Upper lobe of right lung (tissue), 1 donor: ENCODE data around the gene MAP4K1. TPM values are rescaled to one million over a fixed set of nuclear protein-coding genes. Genes with fewer than 3 reads are reported as not detected.

Experiments
- ATAC-seq: fragments of 200-7000 bp; cut with Tn5 transposase; one replicate; pipeline ENCODE4 v1.9.1; 2020; ENCODE audit warnings: mild to moderate bottlenecking, moderate library complexity
- DNase-seq: peaks from one replicate; pipeline ENCODE4 v3.0.0-alpha.2; 2020
- H3K27ac ChIP-seq: fragments of 200-600 bp; one replicate; pipeline ENCODE4 v1.8.0; 2022
- H3K27me3 ChIP-seq: fragments of 200-600 bp; one replicate; pipeline ENCODE4 v1.8.0; 2022; ENCODE audit warnings: mild to moderate bottlenecking
- H3K36me3 ChIP-seq: fragments of 200-600 bp; one replicate; pipeline ENCODE4 v1.8.0; 2022
- H3K4me1 ChIP-seq: fragments of 200-600 bp; one replicate; pipeline ENCODE4 v1.8.0; 2022
- H3K4me3 ChIP-seq: fragments of 200-600 bp; one replicate; pipeline ENCODE4 v1.8.0; 2022; ENCODE audit warnings: mild to moderate bottlenecking
- H3K9me3 ChIP-seq: fragments of 200-600 bp; one replicate; pipeline ENCODE4 v1.8.0; 2022
- intact Hi-C: fragments of 100-400 bp; cut with DNase I; formaldehyde crosslinking; loops from one replicate; pipeline ENCODE4 v1.11.0; 2022
- total RNA-seq: library from RNA; stranded (reverse); fragmentation: NEBNext Ultra II Directional; extraction: Animal tissue kit (Norgen Biotek cat#: 25700); gene quantifications from one replicate; pipeline ENCODE4 v1.2.1, GENCODE V29; 2021
- TF ChIP-seq, protein P1 (sequence below): fragments of 200-600 bp; IDR thresholded peaks from one replicate; pipeline ENCODE4 v1.8.0; 2022; ENCODE audit warnings: antibody characterized with exemption
- donor health status: DM: no; HTN: yes; CAD: no; lungs with severe emphysema.

The MAP4K1 gene
- total RNA-seq, 1 donor from 2014 or later, result 12.1 TPM

DNA sequence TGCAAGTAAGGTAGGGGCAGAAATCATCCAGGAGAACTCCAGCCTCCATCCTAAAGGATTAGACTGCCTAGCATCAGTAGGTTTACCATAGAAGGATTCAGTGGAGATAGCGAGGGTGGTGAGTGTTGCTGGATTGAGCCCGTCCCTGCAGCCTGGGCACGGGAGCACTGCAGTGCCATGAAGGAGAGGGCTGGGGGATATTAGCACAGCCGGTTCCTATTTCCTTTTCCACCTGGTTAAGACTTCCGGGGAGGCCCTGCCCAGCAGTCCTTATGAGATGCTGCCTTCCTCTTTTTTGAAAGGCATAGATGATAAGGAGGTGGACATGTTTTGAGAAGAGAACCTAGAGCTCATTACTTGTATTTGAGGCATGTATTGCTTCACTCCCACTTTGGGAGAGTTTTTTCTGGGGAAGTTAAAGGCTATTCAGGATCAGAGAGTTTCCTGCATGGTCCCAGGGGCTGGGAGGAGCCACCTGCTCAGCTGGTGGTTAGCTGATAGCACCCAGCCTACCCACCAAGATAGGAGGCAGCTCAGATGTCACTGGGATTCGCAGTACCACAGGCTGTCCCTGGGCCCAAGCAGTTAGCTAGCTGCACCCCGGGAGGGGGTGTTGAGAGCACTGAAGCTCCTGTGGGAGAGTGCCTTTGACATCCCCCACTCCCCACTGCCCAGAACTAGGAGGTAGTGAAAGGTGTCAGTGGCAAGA, 46.9 kb upstream of the MAP4K1 start:
- Histone ChIP-seq H3K4me3 (no peak overlapping the region), H3K27me3 (no peaks in the 10 kb centered on the region), H3K36me3 (peaks cover 10% of the 10 kb centered on the region), H3K9me3 (no peaks in the 10 kb centered on the region), H3K27ac (peak overlapping the region; percentile 90), H3K4me1 (peaks cover 100% of the 10 kb centered on the region)
- no peak for ATAC-seq
- TF ChIP-seq, protein P1, sequence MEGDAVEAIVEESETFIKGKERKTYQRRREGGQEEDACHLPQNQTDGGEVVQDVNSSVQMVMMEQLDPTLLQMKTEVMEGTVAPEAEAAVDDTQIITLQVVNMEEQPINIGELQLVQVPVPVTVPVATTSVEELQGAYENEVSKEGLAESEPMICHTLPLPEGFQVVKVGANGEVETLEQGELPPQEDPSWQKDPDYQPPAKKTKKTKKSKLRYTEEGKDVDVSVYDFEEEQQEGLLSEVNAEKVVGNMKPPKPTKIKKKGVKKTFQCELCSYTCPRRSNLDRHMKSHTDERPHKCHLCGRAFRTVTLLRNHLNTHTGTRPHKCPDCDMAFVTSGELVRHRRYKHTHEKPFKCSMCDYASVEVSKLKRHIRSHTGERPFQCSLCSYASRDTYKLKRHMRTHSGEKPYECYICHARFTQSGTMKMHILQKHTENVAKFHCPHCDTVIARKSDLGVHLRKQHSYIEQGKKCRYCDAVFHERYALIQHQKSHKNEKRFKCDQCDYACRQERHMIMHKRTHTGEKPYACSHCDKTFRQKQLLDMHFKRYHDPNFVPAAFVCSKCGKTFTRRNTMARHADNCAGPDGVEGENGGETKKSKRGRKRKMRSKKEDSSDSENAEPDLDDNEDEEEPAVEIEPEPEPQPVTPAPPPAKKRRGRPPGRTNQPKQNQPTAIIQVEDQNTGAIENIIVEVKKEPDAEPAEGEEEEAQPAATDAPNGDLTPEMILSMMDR, result no peak
- intact Hi-C loops, result no loop called here
- DNase-seq, result no peak

DNA sequence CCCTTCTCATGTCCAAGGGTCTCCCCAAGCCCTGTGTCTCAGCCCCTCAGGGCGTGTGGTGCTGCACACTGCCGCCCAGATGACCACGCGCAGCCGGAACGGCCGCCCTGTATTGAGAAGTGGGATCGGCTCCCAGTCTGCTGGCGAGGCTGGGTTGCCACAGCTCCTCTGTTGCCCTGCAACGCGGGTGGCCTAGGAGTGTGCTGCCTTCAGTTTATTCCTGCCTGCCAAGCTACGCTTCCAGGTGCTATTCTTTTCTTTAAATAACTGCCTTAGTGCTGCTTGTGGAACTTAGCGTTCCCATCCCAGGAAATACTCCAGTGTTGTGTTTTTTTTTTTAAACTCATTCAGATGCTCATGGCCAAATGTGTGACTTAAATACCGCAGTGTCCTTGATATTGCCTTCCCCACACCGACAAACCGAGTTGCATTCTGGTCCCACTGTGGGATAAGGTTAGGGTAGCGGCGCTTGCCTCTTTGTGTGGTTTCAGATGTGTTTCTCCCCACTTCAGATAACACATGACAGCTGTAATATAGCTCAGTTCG, 46.3 kb upstream of the MAP4K1 start:
- DNase-seq, result no peak
- H3K27ac ChIP-seq, result peak overlapping the region; percentile 90
- intact Hi-C loops, result no loop called here
- no peak overlapping the region for H3K4me3 ChIP-seq
- H3K9me3 ChIP-seq, result no peaks in the 10 kb centered on the region
- peaks cover 100% of the 10 kb centered on the region for H3K4me1 ChIP-seq
- peak; percentile 15 for ATAC-seq
- peaks cover 10% of the 10 kb centered on the region for H3K36me3 ChIP-seq
- H3K27me3 ChIP-seq, result no peaks in the 10 kb centered on the region
- TF ChIP-seq, protein P1, result no peak

DNA sequence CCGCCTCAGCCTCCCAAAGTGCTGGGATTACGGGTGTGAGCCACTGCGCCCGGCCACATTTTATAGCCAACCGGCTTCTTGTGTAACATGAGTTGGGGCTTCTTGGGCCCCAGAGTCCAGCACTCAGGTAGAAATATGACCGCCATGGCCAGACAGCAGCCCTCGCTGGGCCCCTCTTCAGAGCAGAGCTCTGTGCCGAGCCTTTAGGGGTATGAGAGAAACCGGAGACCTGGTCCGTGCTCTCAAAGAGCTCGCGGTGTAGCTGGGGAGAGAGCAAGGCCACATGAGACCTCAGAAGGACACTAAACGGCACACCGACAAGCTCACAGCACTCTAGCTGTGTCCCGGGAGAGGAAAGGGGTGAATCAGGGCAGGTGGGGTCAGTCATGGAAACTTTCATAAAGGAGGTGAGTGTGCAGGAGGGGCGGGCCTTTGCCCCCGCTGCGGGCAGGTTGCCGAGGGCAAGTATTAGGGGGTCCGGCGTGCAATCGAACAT, 45.5 kb upstream of the MAP4K1 start:
- H3K9me3 ChIP-seq, result no peaks in the 10 kb centered on the region
- TF ChIP-seq, protein P1, result no peak
- H3K27me3 ChIP-seq, result no peaks in the 10 kb centered on the region
- H3K4me3 ChIP-seq, result no peak overlapping the region
- peak overlapping the region; percentile 90 for H3K27ac ChIP-seq
- DNase-seq (no peak), ATAC-seq (no peak)
- H3K36me3 ChIP-seq, result peaks cover 10% of the 10 kb centered on the region
- intact Hi-C loops, result no loop called here
- peaks cover 100% of the 10 kb centered on the region for H3K4me1 ChIP-seq

DNA sequence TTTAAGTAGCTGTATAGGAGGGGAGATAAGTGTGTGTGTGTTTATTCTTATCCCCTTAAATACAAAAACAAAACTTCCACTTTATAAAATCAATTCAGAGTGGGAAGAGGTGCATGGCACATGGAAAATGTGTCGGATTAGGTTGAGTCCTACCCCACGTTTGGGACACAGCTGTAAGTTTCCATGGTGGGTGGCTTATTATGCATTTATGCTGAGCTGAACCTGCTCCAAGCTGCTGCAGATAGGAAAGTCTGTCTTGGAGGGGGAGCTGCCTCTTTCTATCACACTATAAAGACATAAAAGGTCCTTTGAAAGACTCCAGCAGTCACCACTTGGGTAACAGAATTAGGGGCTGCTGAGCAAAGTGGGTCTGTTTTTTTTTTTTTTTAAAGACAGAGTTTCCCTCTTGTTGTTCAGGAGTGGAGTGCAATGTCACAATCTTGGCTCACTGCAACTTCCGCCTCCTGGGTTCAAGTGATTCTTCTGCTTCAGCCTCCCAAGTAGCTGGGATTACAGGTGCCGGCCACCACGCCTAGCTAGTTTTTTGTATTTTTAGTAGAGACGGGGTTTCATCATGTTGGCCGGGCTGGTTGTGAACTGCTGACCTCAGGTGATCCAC, 44.9 kb upstream of the MAP4K1 start:
- TF ChIP-seq, protein P1, result no peak
- ATAC-seq, result no peak
- Histone ChIP-seq H3K27ac (peak overlapping the region; percentile 90), H3K9me3 (no peaks in the 10 kb centered on the region), H3K4me1 (peaks cover 100% of the 10 kb centered on the region), H3K36me3 (peaks cover 10% of the 10 kb centered on the region), H3K4me3 (peak overlapping the region; percentile 10), H3K27me3 (no peaks in the 10 kb centered on the region)
- intact Hi-C loops, result no loop called here
- no peak for DNase-seq

DNA sequence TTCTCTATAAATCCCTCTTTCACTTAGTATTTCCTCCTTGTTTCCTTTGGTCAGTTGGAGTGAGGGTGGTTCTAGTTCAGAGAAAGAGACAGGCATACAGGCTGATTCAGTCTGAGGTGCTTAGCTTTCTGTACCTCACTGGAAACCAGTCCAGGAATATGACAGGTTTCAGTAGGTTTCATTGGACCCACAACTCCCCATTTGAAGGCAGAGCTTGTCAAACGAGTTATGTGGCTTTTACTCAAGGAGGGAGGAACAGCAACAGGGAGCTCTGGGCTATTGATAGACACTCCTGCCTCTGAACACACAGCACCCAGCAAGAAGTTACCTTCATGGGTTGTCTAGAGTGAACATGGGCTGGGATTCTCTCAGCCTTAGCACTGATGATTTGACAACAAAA, 44.2 kb upstream of the MAP4K1 start:
- Histone ChIP-seq H3K9me3 (no peaks in the 10 kb centered on the region), H3K4me1 (peaks cover 100% of the 10 kb centered on the region), H3K27me3 (no peaks in the 10 kb centered on the region), H3K4me3 (peak overlapping the region; percentile 10), H3K27ac (peak overlapping the region; percentile 90), H3K36me3 (peaks cover 10% of the 10 kb centered on the region)
- ATAC-seq (peak; percentile 55), DNase-seq (no peak)
- intact Hi-C loops, result no loop called here
- TF ChIP-seq, protein P1, result no peak
